Breast epithelium (tissue), 3 donors: ENCODE measurements around the gene OR4D5.

Experiments used
- POLR2A ChIP-seq: fragments of 450-650 bp; IDR thresholded peaks from one replicate; pipeline ENCODE4 v1.6.1; 2016; ENCODE audit warnings: antibody characterized with exemption, mild to moderate bottlenecking, moderate library complexity
- TF ChIP-seq, protein P1 (sequence below), 3 donors: fragments of 450-650 bp; IDR thresholded peaks; one replicate each; pipeline ENCODE4 v1.5.1; 2016 to 2017; ENCODE audit warnings: antibody characterized with exemption in 3 of 3, mild to moderate bottlenecking in 3 of 3, moderate library complexity in 3 of 3

- TF ChIP-seq, protein P1, sequence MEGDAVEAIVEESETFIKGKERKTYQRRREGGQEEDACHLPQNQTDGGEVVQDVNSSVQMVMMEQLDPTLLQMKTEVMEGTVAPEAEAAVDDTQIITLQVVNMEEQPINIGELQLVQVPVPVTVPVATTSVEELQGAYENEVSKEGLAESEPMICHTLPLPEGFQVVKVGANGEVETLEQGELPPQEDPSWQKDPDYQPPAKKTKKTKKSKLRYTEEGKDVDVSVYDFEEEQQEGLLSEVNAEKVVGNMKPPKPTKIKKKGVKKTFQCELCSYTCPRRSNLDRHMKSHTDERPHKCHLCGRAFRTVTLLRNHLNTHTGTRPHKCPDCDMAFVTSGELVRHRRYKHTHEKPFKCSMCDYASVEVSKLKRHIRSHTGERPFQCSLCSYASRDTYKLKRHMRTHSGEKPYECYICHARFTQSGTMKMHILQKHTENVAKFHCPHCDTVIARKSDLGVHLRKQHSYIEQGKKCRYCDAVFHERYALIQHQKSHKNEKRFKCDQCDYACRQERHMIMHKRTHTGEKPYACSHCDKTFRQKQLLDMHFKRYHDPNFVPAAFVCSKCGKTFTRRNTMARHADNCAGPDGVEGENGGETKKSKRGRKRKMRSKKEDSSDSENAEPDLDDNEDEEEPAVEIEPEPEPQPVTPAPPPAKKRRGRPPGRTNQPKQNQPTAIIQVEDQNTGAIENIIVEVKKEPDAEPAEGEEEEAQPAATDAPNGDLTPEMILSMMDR (IDR thresholded peaks at IDR 0.05): no peak
- TF ChIP-seq POLR2A: no peak
Observed at GRCh38 chr11:123920943-123921342, 18.5 kb upstream of the OR4D5 start.
